HepG2 (cell line): Measurements from ENCODE around the gene MRPL38. TPM values are rescaled to one million over a fixed set of nuclear protein-coding genes. Genes with fewer than 3 reads are reported as not detected.

Experiments
- ATAD3A ChIP-seq: sonication (generic); formaldehyde crosslinking; IDR thresholded peaks from 2 replicates; pipeline ENCODE4 v1.4.0; 2020; ENCODE audit warnings: missing genetic modification reagents
- CBFB ChIP-seq: sonication (generic); formaldehyde crosslinking; IDR thresholded peaks from 2 replicates; pipeline ENCODE4 v1.4.0; 2020; ENCODE audit warnings: missing genetic modification reagents
- FOSL2 ChIP-seq: sonication (generic); formaldehyde crosslinking; IDR thresholded peaks from 2 replicates; pipeline ENCODE4 v1.4.0; 2020; ENCODE audit warnings: missing genetic modification reagents
- MLXIP ChIP-seq: sonication (generic); formaldehyde crosslinking; IDR thresholded peaks from 2 replicates; pipeline ENCODE4 v1.9.0; 2021; ENCODE audit warnings: missing genetic modification reagents, borderline replicate concordance
- MNT ChIP-seq: fragments of 450-650 bp; IDR thresholded peaks from 2 replicates; pipeline ENCODE4 v1.6.1; 2016
- RFX3 ChIP-seq: IDR thresholded peaks from 2 replicates; pipeline ENCODE4 v1.6.1; 2016; ENCODE audit warnings: missing biosample characterization, missing genetic modification reagents
- SKI ChIP-seq: fragments of 450-650 bp; IDR thresholded peaks from one replicate; pipeline ENCODE4 v1.6.1; 2018; ENCODE audit warnings: mild to moderate bottlenecking; ENCODE audit not compliant: partially characterized antibody
- THAP9 ChIP-seq: sonication (generic); formaldehyde crosslinking; IDR thresholded peaks from 2 replicates; pipeline ENCODE4; 2020; ENCODE audit warnings: missing genetic modification reagents, mild to moderate bottlenecking, borderline replicate concordance
- ZNF329 ChIP-seq: sonication (generic); formaldehyde crosslinking; IDR thresholded peaks from 2 replicates; pipeline ENCODE4 v1.9.0; 2021; ENCODE audit warnings: low read depth, mild to moderate bottlenecking, missing genetic modification reagents
- ZNF816 ChIP-seq: sonication (generic); formaldehyde crosslinking; IDR thresholded peaks from 2 replicates; pipeline ENCODE4 v1.8.0; 2022; ENCODE audit warnings: missing genetic modification reagents, mild to moderate bottlenecking, borderline replicate concordance
- polyA plus RNA-seq, 8 experiments: library from polyadenylated mRNA; depleted of rRNA in 3 of 8; stranded (reverse) in 7 of 8; unstranded in 1 of 8; fragments of >200 nt; fragmentation: Illumina TruSeq in 4 of 8; extraction: Trizol in 4 of 8; gene quantifications; 2 replicates each; pipeline versions ENCODE4 v1.2.1 to v1.2.3, GENCODE V29; 2011 to 2016; ENCODE audit warnings: low read depth in 4 of 8, missing spikeins in 1 of 8, mixed read lengths in 1 of 8; ENCODE audit not compliant: insufficient read depth in 1 of 8
- total RNA-seq, 5 experiments: library from RNA; depleted of rRNA; stranded (reverse); fragments of >200 nt; fragmentation: Illumina TruSeq; extraction: Trizol; gene quantifications; 2 replicates each; pipeline ENCODE4 v1.2.3, GENCODE V29; 2016; ENCODE audit warnings: low read depth in 1 of 5
- TF ChIP-seq, protein P1 (sequence below): sonication (generic); formaldehyde crosslinking; IDR thresholded peaks from 2 replicates; pipeline ENCODE4 v1.4.0; 2020; ENCODE audit warnings: missing genetic modification reagents
- TF ChIP-seq, protein P2 (sequence below): IDR thresholded peaks from 2 replicates; pipeline ENCODE4 v1.6.1; 2016; ENCODE audit warnings: missing compliant biosample characterization, missing genetic modification reagents, borderline replicate concordance
- TF ChIP-seq, protein P3 (sequence below): sonication (generic); formaldehyde crosslinking; IDR thresholded peaks from 2 replicates; pipeline ENCODE4 v1.4.0; 2020; ENCODE audit warnings: mild to moderate bottlenecking, missing genetic modification reagents

The MRPL38 gene
- total and polyA plus RNA-seq, 2 of the 13 experiments (the other 11 are each of a cell fraction or from before 2014, with no cell fraction given) = 83.7 to 125 TPM

- peak; percentile 37; the same call in 1 of the 2 replicates for TF ChIP-seq ZNF329 (CRISPR knock-in tag)
- TF ChIP-seq CBFB (CRISPR knock-in tag) = no peak; the same call in none of the 2 replicates
- peak; percentile 33 for TF ChIP-seq FOSL2 (CRISPR knock-in tag)
- TF ChIP-seq RFX3 (CRISPR knock-in tag) = no peak
- no peak for TF ChIP-seq MLXIP
- TF ChIP-seq ZNF816 (CRISPR knock-in tag) = no peak; the same call in 1 of the 2 replicates
- TF ChIP-seq, protein P1, sequence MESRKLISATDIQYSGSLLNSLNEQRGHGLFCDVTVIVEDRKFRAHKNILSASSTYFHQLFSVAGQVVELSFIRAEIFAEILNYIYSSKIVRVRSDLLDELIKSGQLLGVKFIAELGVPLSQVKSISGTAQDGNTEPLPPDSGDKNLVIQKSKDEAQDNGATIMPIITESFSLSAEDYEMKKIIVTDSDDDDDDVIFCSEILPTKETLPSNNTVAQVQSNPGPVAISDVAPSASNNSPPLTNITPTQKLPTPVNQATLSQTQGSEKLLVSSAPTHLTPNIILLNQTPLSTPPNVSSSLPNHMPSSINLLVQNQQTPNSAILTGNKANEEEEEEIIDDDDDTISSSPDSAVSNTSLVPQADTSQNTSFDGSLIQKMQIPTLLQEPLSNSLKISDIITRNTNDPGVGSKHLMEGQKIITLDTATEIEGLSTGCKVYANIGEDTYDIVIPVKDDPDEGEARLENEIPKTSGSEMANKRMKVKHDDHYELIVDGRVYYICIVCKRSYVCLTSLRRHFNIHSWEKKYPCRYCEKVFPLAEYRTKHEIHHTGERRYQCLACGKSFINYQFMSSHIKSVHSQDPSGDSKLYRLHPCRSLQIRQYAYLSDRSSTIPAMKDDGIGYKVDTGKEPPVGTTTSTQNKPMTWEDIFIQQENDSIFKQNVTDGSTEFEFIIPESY (CRISPR knock-in tag) = peak; percentile 68; the same call in 1 of the 2 replicates
- TF ChIP-seq, protein P2, sequence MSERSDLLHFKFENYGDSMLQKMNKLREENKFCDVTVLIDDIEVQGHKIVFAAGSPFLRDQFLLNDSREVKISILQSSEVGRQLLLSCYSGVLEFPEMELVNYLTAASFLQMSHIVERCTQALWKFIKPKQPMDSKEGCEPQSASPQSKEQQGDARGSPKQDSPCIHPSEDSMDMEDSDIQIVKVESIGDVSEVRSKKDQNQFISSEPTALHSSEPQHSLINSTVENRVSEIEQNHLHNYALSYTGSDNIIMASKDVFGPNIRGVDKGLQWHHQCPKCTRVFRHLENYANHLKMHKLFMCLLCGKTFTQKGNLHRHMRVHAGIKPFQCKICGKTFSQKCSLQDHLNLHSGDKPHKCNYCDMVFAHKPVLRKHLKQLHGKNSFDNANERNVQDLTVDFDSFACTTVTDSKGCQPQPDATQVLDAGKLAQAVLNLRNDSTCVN = peak; percentile 78
- TF ChIP-seq ATAD3A (CRISPR knock-in tag) = no peak
- peak; percentile 16 for TF ChIP-seq SKI
- no peak for TF ChIP-seq MNT
- TF ChIP-seq, protein P3, sequence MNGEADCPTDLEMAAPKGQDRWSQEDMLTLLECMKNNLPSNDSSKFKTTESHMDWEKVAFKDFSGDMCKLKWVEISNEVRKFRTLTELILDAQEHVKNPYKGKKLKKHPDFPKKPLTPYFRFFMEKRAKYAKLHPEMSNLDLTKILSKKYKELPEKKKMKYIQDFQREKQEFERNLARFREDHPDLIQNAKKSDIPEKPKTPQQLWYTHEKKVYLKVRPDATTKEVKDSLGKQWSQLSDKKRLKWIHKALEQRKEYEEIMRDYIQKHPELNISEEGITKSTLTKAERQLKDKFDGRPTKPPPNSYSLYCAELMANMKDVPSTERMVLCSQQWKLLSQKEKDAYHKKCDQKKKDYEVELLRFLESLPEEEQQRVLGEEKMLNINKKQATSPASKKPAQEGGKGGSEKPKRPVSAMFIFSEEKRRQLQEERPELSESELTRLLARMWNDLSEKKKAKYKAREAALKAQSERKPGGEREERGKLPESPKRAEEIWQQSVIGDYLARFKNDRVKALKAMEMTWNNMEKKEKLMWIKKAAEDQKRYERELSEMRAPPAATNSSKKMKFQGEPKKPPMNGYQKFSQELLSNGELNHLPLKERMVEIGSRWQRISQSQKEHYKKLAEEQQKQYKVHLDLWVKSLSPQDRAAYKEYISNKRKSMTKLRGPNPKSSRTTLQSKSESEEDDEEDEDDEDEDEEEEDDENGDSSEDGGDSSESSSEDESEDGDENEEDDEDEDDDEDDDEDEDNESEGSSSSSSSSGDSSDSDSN = peak; percentile 56
- peak; percentile 22; the same call in 1 of the 2 replicates for TF ChIP-seq THAP9 (CRISPR knock-in tag)
Observed at GRCh38 chr17:75878174-75878998, 26.3 kb downstream of the MRPL38 start, which contains the start of gene TRIM47 (continued).
